Osteocyte (in vitro differentiated cells): ENCODE measurements around the gene RCE1. TPM values are rescaled to one million over a fixed set of nuclear protein-coding genes. Genes with fewer than 3 reads are reported as not detected.

ENCODE experiments used
- DNase-seq: peaks from one replicate; pipeline ENCODE4 v3.0.0; 2021; ENCODE audit warnings: mixed read lengths; ENCODE audit not compliant: unreplicated experiment; ENCODE audit errors: extremely low spot score
- H3K27ac Mint-ChIP-seq: one replicate; pipeline ENCODE4 v1.8.0; 2021; ENCODE audit warnings: mild to moderate bottlenecking, mixed read lengths; ENCODE audit not compliant: unreplicated experiment
- H3K27me3 Mint-ChIP-seq: one replicate; pipeline ENCODE4 v1.8.0; 2021; ENCODE audit warnings: mixed read lengths; ENCODE audit not compliant: unreplicated experiment
- H3K36me3 Mint-ChIP-seq: one replicate; pipeline ENCODE4 v1.8.0; 2021; ENCODE audit warnings: mixed read lengths; ENCODE audit not compliant: unreplicated experiment
- H3K4me1 Mint-ChIP-seq: one replicate; pipeline ENCODE4 v1.8.0; 2021; ENCODE audit warnings: mixed read lengths; ENCODE audit not compliant: unreplicated experiment
- H3K4me3 Mint-ChIP-seq: one replicate; pipeline ENCODE4 v1.8.0; 2021; ENCODE audit warnings: mild to moderate bottlenecking, moderate library complexity, mixed read lengths; ENCODE audit not compliant: unreplicated experiment
- H3K9me3 Mint-ChIP-seq: one replicate; pipeline ENCODE4 v1.8.0; 2021; ENCODE audit warnings: mixed read lengths; ENCODE audit not compliant: unreplicated experiment
- CTCF ChIP-seq: fragments of 200-600 bp; sonication (generic); IDR thresholded peaks from 2 replicates; pipeline ENCODE4 v1.5.0; 2021; ENCODE audit warnings: antibody characterized with exemption, mild to moderate bottlenecking, moderate library complexity
- total RNA-seq: library from RNA; stranded (reverse); gene quantifications from 2 replicates; pipeline ENCODE4 v1.2.1, GENCODE V29; 2021

The RCE1 gene
- total RNA-seq, 1 donor from 2014 or later: 20.3 TPM

GRCh38 chr11:66885950-66886440, 42.8 kb downstream of the RCE1 start:
- no peak for TF ChIP-seq CTCF
- Mint-ChIP-seq H3K4me1 (peaks cover 68% of the 10 kb centered on the region), H3K27ac (peak overlapping the region; percentile 80), H3K27me3 (no peaks in the 10 kb centered on the region), H3K36me3 (no peaks in the 10 kb centered on the region), H3K4me3 (no peak overlapping the region), H3K9me3 (no peaks in the 10 kb centered on the region)
- DNase-seq: no peak

GRCh38 chr11:66886671-66887221, 43.5 kb downstream of the RCE1 start:
- TF ChIP-seq CTCF: no peak
- Mint-ChIP-seq H3K4me1 (peaks cover 64% of the 10 kb centered on the region), H3K27me3 (no peaks in the 10 kb centered on the region), H3K4me3 (peak overlapping the region; percentile 5), H3K27ac (peak overlapping the region; percentile 80), H3K36me3 (no peaks in the 10 kb centered on the region), H3K9me3 (peaks cover 1% of the 10 kb centered on the region)
- no peak for DNase-seq

- Mint-ChIP-seq H3K4me1 (peaks cover 64% of the 10 kb centered on the region), H3K4me3 (no peak overlapping the region), H3K9me3 (peaks cover 7% of the 10 kb centered on the region), H3K36me3 (no peaks in the 10 kb centered on the region), H3K27ac (peak overlapping the region; percentile 80), H3K27me3 (no peaks in the 10 kb centered on the region)
- no peak for TF ChIP-seq CTCF
- no peak for DNase-seq
Measured at GRCh38 chr11:66887526-66887925, 44.3 kb downstream of the RCE1 start.

GRCh38 chr11:66888282-66888681, 45.0 kb downstream of the RCE1 start:
- Mint-ChIP-seq H3K27me3 (no peaks in the 10 kb centered on the region), H3K4me3 (no peak overlapping the region), H3K36me3 (no peaks in the 10 kb centered on the region), H3K9me3 (peaks cover 7% of the 10 kb centered on the region), H3K4me1 (peaks cover 64% of the 10 kb centered on the region), H3K27ac (peak overlapping the region; percentile 80)
- DNase-seq: no peak
- TF ChIP-seq CTCF: no peak

DNA sequence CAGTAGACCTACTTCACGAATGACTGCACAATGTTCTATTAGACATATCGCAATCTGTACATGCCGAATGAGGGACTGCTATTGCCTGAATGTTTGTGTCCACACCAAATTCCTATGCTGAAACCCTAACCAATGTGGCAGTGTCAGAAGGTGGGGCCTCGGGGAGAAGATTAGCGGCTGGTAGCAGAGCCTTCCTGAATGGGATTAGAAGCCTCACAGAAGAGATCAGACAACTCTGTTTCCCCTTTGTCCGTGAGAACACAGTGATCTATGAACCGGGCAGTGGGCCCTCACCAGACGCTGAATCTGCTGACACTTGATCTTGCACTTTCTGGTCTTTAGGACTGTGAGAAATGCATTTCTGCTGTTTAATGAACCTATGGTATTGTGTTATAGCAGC, 46.7 kb downstream of the RCE1 start:
- H3K27me3 Mint-ChIP-seq: no peaks in the 10 kb centered on the region
- DNase-seq: no peak
- H3K9me3 Mint-ChIP-seq: peaks cover 7% of the 10 kb centered on the region
- H3K36me3 Mint-ChIP-seq: no peaks in the 10 kb centered on the region
- no peak for TF ChIP-seq CTCF
- no peak overlapping the region for H3K27ac Mint-ChIP-seq
- peaks cover 60% of the 10 kb centered on the region for H3K4me1 Mint-ChIP-seq
- H3K4me3 Mint-ChIP-seq: no peak overlapping the region
